Fibroblast of villous mesenchyme (primary cell): Measurements from ENCODE around the gene P4HB. TPM values are rescaled to one million over a fixed set of nuclear protein-coding genes. Genes with fewer than 3 reads are reported as not detected.
A peak's percentile ranks its signal among the peaks of the same experiment; 100 is the strongest.

ENCODE experiments used
- DNase-seq: peaks from one replicate; pipeline ENCODE4 v3.0.0-alpha.2; 2010; ENCODE audit warnings: low read depth
- H3K4me3 ChIP-seq: 2 replicates; pipeline ENCODE4 v1.5.1; 2011; ENCODE audit warnings: low read depth, mild to moderate bottlenecking, low read length
- CTCF ChIP-seq: IDR thresholded peaks from 2 replicates; pipeline ENCODE4 v1.5.1; 2012; ENCODE audit warnings: low read depth, mild to moderate bottlenecking, low read length; ENCODE audit not compliant: insufficient read depth
- total RNA-seq: library from RNA; depleted of rRNA; stranded (reverse); fragments of >200 nt; gene quantifications from 2 replicates; pipeline ENCODE4 v1.2.3, GENCODE V29; 2012

Gene P4HB
- total RNA-seq, 1 donor = 735 TPM

DNA sequence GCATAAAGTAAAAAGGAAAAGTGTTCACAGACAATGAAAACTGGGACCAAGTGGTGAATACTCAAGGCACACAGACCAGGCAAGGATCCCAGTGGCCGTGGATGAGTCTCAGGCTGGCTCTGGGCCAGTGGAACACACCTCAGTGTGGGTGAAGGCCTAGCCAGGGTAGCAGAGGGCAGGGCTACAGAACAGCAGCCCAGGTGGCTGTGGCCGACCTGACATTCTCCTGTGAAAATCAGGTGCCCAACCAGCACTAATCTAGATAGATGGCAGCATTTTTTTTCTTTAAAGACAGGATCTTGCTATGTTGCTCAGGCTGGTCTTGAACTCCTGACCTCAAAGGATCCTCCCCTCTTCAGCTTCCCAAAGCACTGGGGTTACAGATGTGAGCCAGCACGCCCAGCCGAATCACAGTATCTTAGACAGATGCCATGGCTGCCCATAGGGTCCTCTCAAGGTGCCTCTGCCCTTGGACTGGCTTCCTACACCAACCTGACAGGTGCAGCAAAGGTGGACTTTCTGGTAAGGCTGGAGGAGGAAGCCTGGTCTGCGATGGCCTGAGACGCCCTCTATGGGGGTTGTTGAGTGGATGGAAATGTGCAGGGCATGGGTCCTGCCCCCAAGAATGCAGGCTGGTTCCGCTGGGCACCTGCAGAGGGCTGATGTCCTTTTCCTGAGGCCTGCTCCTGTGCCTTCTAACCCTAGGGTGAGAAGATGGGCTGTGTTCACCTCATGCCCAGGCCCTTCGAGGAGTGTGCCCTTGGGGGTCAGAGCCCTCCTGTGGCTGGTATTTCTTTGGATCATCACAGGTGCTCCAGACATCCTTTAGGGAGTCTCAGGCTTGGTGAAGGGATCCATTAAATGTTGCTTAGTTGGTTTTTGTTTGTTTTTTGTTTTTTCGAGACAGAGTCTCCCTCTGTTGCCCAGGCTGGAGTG, 3.8 kb upstream of the P4HB start:
- H3K4me3 ChIP-seq = no peak overlapping the region
- TF ChIP-seq CTCF = no peak
- DNase-seq = no peak

- no peak for TF ChIP-seq CTCF
- DNase-seq = no peak
- no peak overlapping the region for H3K4me3 ChIP-seq
Observed at GRCh38 chr17:81863123-81863675, 2.9 kb upstream of the P4HB start.

- TF ChIP-seq CTCF = no peak
- H3K4me3 ChIP-seq = peak overlapping the region; percentile 75
- DNase-seq = peak; percentile 100
Observed at GRCh38 chr17:81860756-81861568, 627 bp upstream of the P4HB start.

DNA sequence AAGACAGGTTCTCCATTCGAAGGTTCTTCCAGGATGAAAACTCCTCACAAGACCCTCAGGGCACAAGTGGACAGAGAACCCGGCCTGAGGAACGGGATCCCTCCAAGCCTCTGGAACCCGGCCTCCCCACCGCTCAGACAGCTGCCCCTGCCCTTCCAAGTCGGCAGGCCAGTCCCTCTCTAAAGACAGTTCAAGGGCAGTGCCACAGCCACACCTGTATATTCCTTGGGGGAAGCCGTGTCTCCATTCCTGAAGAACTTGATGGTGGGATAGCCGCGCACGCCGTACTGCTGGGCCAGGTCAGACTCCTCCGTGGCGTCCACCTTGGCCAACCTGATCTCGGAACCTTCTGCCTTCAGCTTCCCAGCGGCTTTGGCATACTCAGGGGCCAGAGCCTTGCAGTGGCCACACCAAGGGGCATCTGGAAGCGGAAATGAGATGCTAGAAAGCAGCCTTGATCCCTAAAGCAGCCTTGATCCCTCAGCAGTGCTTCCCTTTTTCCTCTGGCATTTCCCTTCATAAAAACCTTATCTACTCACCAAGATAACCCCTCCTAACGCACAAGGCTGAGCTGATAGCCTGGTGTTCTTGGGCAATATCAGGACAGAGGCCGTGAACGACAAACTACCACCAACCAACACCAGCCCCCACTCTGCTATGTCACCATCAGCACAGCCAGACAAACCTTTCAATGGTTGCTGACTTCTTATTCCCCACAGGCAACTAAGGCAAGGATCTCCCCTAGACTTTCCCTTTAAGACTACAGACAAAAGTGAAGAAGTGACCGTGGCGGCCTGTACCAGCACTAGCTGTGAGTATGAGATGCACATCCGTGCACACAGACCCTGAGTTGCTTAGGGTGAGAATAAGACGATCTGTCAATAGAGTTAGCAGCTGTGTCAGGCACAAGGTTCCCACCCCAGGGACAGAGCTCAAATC, 1.1 kb downstream of the P4HB start:
- H3K4me3 ChIP-seq = peak overlapping the region; percentile 71
- peak; percentile 82 for DNase-seq
- TF ChIP-seq CTCF = no peak

DNA sequence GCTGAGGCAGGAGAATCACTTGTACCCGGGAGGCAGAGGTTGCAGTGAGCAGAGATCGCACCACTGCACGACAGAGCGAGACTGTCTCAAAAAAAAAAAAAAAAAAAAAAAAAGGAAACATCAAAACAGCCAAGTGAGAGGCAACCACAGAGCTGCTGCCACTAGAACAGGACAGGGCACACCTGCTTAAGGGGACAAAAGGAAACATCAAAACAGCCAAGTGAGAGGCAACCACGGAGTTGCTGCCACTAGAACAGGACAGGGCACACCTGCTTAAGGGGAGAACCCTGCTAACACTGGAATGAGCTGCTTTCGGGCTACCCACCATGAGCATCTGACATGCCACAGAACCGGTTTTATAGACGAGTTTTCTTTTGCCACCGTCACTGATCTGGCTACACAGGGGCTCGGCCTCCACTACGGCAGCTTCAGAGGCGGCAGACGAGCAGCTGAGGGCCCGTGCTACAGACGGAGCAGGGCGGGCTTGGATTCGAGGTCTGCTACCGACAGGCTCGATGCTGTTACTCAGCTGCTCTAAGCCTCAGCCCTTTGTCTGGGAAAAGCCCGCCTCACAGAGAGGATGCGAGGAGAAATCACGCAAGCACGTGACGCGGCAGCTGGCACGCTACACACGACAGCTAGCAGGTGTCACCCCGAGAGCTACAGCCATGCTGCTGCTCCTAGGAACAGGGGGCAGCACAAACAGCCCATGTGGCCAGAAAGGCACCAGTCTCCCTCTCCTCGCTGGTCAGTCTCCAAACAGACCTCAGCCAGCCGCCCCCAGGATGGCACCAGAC, 2.0 kb downstream of the P4HB start:
- H3K4me3 ChIP-seq = peak overlapping the region; percentile 71
- TF ChIP-seq CTCF = no peak
- DNase-seq = no peak
